CD4-positive, alpha-beta T cell treated with Interleukin-6 at 100 ng/mL for 8 hours (primary cell): ENCODE data around the gene KCNQ1.

Experiments
- DNase-seq: peaks from one replicate; pipeline ENCODE4 v3.0.0-alpha.2; 2020; ENCODE audit warnings: mixed read lengths, low spot score

The KCNQ1 gene

GRCh38 chr11:2808850-2809846 lies 364.3 kb downstream of the KCNQ1 start:
- no peak for DNase-seq

DNA sequence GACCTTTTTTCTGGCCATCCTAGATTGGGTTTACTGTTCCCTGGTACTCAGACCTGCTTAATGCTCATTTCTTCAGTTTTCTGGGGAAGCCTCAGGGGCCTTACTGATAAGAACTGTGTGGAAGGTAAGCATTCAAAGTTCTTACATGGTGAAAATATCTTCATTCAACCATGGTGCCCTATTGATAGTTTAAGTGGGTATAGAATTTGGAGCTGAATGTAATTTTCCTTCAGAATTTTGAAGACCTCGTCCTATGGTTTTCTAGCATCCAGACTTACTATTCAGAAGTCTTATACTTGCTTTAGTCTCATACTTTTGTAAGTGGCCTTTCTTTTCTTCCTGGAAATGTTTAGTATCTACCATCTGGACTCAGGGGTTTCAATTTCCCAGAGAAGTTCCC lies 365.0 kb downstream of the KCNQ1 start:
- DNase-seq = no peak

- no peak for DNase-seq
Measured at GRCh38 chr11:2810411-2811205, 365.8 kb downstream of the KCNQ1 start.

DNA sequence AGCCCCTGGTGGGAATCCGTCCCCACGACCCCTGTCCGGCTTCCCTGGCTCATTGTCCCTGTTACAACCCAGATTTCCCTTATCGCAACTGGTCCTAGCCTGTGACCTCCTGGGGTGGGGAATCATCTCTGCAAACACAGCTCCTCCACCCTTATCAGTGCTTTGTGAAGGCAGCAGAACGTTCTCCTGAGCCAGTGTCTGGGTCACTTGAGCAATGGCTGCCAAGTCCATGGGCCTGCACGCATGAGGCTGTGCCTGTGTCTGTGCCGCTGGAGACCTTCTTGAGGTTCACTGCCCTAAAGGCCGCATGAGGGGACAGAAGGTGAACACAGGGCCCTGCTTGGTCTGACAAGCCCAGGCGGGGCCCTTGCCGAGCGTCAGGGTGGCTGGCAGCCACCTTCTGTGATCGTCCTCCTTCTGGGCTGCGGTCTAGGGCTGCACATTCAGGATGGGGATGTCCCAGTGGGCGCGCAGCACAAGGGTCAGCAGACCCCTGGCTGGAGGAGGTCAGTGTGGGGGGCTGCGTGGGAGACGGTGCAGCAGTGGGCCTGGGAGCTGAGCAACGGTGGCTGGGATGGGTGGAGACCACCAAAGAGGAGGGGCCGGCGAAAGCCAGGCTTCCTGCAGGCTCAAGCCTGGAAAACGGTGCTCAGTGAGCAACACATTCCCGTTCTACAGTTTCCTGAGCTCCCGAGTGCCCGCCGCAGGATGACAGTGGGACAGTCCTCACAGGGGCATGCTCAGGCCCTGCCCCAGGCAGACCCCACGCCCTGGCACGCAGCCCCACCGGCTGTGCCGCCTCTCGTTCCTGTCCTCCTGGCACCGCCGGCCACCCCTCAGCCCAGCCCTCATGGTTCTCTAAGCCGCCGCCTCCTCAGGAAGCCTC lies 366.6 kb downstream of the KCNQ1 start:
- DNase-seq = no peak

GRCh38 chr11:2812371-2812991 lies 367.7 kb downstream of the KCNQ1 start:
- no peak for DNase-seq

DNA sequence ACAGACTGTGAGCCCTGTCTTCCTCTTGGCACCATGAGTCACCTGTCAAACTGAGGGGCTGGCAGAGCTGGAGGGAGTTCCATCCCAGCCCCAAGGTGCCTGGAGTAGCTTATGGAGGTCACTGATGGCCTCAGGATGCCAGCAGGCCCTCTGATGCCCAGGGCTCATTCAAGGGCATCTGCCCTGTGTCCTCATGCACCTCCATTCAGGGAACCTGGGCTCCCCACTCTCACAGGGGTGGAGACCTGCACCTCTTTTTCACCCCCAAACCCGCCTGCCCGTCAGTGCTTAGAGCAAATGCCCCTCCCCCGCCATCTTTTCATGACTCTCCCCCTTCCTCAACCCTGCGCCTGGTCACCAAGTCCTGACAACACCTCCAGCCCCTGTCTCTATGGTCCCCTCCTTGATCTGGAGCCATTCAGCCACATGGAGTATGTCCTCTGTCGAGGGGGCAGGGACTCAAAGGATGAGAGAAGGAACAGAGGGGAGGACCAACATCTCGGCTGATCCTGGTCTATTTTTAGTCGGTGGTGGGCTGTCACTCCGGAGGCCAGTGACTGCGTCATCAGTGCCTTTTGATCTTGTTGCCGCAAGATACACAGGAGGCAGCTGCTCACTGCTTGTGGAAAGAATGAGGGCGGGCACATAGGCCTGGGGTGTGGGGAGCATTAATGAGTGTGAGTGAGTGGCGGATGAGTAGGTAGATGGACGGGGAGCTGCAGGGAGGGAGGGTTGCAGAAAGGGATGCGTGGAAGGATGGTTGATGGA lies 368.5 kb downstream of the KCNQ1 start:
- DNase-seq = no peak

DNA sequence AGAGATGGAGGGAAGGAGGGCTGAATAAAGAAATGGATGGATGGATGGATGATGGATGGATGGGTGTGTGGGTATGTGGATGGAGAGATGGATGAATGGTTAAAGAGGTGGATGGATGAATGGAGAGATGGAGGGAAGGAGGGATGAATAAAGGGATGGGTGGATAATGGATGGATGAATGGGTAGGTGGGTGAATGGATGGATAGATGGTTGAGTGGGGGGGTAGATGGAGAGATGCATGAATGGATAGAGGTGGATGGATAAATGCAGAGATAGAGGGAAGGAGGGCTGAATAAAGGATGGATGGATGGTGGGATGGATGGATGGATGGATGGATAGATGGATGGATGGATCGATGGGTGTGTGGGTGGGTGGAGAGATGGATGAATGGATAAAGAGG lies 369.2 kb downstream of the KCNQ1 start:
- no peak for DNase-seq

DNA sequence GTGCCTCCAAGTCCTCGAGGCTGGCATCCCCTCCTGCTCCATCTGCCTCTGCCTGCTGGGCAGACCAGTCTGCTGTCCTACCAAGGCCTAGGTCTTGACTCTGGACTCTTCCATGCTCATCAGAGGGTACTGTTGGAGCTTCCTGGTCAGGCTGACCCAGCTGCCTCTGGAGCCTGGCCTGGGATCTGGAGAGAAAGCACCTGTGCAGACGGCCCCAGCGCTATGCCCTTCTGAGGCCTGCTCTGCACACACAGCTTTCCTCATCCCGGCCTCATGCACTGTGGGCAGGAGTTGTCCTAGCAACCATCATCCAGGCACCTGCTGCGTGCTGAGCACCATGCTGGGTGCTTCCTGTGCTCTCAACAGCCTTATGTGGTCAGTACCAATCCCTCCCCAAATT lies 369.9 kb downstream of the KCNQ1 start:
- DNase-seq = no peak

DNA sequence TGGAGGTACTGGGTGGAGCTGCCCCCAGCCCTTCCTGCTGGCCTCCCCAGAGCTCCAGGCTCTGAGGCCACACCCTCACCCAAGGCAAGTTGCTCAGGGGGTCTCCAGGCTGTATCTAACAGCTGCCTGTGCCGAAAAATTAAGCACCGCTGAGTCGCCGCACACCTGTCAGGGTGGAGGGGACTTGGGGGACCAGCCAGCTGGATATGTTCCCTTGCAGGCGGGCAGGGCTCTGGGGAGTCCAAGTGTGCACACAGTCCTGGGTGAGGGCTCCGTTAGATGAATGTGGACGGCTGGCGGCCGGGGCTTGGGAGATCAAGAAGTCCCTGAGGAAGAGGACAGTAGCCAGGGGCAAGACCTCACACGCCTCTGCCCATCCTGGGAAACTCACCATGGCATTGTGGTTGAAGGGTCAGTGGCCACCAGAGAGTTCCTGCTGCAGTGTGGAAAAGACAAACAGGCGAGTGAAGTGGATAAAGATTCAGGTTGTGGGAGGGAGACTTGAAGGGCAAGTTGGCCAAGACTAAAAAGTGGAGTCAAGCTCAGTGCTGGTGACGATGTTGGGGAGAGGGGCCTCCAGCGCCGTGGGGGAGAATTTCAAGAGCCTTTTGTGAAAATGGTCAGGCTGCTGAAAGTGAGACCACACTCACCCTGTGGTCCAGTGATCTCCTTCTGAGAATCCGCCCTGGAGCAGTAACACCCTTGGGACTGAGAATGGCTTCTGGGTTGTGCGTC lies 371.1 kb downstream of the KCNQ1 start:
- no peak for DNase-seq

DNA sequence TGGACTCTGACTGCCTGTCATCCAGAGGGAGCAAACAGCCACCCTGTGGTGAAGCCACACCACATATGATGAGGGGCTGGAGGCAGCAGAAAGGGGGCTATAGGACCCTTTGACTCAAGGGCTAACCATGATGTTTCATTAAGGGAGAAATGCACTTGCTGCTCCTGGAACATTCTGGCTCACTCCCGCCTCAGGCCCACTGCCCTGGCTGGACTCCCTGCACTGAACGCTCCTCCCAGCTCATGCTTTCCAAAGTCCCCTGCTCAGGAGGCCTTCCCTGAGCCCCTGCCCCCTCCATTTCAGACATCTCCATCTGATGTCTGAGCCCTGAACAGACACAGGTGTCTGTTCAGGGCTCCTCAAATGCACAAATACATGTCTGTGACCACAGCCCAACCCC lies 371.7 kb downstream of the KCNQ1 start:
- DNase-seq = no peak

DNA sequence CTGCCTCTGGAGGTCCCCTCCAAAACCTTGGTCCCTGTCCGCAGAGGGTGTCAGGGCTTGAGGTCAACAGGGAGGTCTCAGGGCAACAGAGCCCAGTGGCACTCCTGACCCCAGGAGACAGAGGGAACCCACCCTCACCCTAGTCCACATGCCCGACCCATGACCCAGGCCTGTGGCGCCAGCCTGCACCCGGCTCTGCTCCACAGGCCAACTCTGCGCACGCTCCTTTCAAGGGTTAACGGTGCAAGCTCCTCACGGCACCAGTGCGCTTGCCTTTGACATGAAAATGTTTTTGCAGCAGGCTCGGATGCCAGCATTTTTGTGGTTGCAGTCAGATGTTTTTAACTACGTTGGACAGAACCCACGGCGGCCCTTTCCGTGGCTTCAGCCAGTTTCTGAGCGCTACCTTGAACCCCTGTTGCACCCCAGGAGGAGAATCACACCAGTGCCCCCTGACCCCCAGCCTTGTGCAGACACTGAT lies 372.2 kb downstream of the KCNQ1 start:
- DNase-seq = no peak

DNA sequence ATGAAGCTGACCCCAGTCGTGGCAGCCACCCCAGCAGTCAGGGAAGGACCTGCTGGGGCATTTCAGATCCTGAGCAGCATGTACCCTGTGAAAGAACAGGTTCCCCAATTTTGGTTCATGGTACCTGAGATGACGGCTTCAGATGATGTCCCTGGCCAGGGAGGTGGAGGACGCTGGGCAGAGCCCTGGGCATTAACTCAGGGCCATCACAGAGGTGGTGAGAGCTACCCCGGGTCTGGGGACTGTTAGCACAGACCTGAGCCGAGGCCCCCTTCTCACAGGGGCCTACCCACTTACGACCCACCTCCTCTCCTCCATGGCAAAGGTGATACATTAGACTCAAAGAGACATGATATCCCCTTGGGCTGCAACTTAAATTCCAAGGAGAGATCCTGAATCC lies 372.6 kb downstream of the KCNQ1 start:
- no peak for DNase-seq

DNA sequence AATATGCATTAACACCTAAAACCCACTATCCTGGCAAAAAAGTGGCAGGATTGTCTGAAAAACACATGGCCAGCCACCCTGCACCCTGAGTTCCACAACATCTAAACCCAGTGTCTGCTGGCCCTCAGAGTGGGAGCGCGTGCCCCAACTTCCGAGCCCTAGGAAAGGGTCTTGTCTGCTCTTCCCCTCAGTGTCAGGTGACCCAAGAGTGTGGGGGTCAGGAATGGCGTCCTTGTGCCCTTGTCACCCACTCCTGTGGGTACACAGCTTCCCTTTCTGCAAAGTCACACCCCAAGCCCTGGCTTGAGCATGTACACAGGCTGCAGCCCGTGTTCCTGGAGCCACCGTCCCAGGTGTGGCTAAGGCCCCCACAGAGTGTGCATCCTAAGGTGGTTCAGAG lies 373.2 kb downstream of the KCNQ1 start:
- no peak for DNase-seq

DNA sequence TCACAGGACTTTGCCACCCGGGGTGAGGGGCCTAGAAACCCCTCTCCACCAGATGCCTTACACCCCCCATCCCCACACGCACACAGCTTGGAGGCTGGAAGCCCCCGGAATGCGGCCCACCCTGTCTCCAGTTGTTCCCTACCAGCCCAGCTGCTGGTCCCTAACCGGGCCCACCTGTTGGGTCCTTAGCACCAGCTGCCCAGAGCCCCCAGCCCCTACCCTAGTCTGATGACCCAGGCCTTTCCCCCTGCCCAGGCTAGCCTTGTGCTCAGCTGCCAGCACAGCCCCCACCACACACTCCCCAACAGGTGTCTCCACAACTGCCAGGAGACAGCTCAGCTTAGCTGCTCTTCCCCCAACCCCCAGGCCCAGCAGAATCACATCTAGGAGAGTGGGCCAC lies 373.7 kb downstream of the KCNQ1 start:
- DNase-seq = no peak

DNA sequence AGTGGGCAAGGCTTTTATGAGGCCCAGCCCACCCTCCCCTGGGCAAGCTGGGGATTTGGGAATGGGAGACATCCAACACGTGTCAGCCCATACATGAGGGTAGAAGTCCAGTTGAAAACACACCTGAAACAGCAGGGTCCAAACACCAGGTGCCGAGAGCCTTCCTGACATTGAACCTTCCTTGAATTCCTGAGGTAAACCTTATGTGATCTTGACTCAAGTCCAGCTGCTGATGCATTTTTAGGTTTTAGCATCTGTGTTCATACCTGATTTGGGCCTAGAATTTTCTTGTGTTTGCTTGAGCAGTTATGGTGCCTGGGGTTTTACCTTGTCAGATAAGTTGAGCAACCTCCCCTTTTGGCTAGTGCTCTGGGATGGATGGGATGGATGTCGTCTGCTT lies 374.5 kb downstream of the KCNQ1 start:
- no peak for DNase-seq

GRCh38 chr11:2820976-2821375 lies 376.2 kb downstream of the KCNQ1 start:
- no peak for DNase-seq

GRCh38 chr11:2821891-2822290 lies 377.1 kb downstream of the KCNQ1 start:
- no peak for DNase-seq

GRCh38 chr11:2824851-2825250 lies 380.0 kb downstream of the KCNQ1 start:
- no peak for DNase-seq

GRCh38 chr11:2825261-2825888 lies 380.6 kb downstream of the KCNQ1 start:
- no peak for DNase-seq
